Common myeloid progenitor, CD34-positive (primary cell): ENCODE data around the gene MAD2L2.

ENCODE experiments used
- CTCF ChIA-PET: fragments of 350-600 bp; sonication (Branson Sonifier 250); formaldehyde crosslinking; loops from one replicate; lab custom pipeline; 2021; ENCODE audit warnings: antibody characterized with exemption; lab: Charles Lee
- POLR2A ChIA-PET: fragments of 350-600 bp; sonication (Branson Sonifier 250); formaldehyde crosslinking; loops from one replicate; lab custom pipeline; 2021; ENCODE audit warnings: antibody characterized with exemption; lab: Charles Lee
- DNase-seq, 3 donors: peaks; one replicate each; pipeline versions ENCODE4 v3.0.0 to v3.0.0-alpha.2; 2013
- H3K27ac ChIP-seq, 2 experiments: 1 replicate in 1 of 2; 2 replicates in 1 of 2; pipeline ENCODE4 v1.7.0; 2013; ENCODE audit warnings: inconsistent platforms in 2 of 2, low read length in 2 of 2, mild to moderate bottlenecking in 2 of 2, low read depth in 1 of 2, moderate library complexity in 1 of 2; ENCODE audit not compliant: severe bottlenecking in 2 of 2, insufficient read depth in 1 of 2, poor library complexity in 1 of 2
- H3K27me3 ChIP-seq, 5 experiments: replicated peaks in 2 of 5; 1 replicate in 3 of 5; 2 replicates in 2 of 5; pipeline versions ENCODE4 v1.6.1 to v1.7.0; 2013; ENCODE audit warnings: low read length in 4 of 5, mild to moderate bottlenecking in 2 of 5, moderate library complexity in 2 of 5, inconsistent platforms in 1 of 5; ENCODE audit not compliant: insufficient read depth in 5 of 5, control insufficient read depth in 4 of 5
- H3K36me3 ChIP-seq, 4 experiments: 1 replicate in 2 of 4; 2 replicates in 2 of 4; pipeline versions ENCODE4 v1.6.1 to v1.7.0; 2013; ENCODE audit warnings: low read length in 3 of 4, control low read depth in 1 of 4, mild to moderate bottlenecking in 1 of 4; ENCODE audit not compliant: control insufficient read depth in 4 of 4, insufficient read depth in 4 of 4
- H3K4me1 ChIP-seq, 4 experiments: 1 replicate in 3 of 4; 2 replicates in 1 of 4; pipeline versions ENCODE4 v1.6.1 to v1.7.1; 2013; ENCODE audit warnings: low read length in 3 of 4, mild to moderate bottlenecking in 3 of 4, control low read depth in 1 of 4, inconsistent platforms in 1 of 4, moderate library complexity in 1 of 4; ENCODE audit not compliant: control insufficient read depth in 4 of 4, insufficient read depth in 4 of 4; ENCODE audit errors: control extremely low read depth in 1 of 4
- H3K4me3 ChIP-seq, 7 experiments: 1 replicate in 4 of 7; 2 replicates in 3 of 7; pipeline versions ENCODE4 v1.5.1 to v1.7.0; 2013; ENCODE audit warnings: mild to moderate bottlenecking in 7 of 7, low read length in 6 of 7, moderate library complexity in 6 of 7, inconsistent platforms in 2 of 7, low read depth in 2 of 7, control low read depth in 1 of 7; ENCODE audit not compliant: insufficient read depth in 4 of 7, control insufficient read depth in 1 of 7; ENCODE audit errors: extremely low read depth in 1 of 7
- H3K9me3 ChIP-seq, 5 experiments: 1 replicate in 4 of 5; 2 replicates in 1 of 5; pipeline versions ENCODE4 v1.6.1 to v1.7.1; 2013; ENCODE audit warnings: low read length in 4 of 5, mild to moderate bottlenecking in 2 of 5, inconsistent platforms in 1 of 5, low read depth in 1 of 5, moderate library complexity in 1 of 5; ENCODE audit not compliant: control insufficient read depth in 4 of 5, insufficient read depth in 2 of 5; ENCODE audit errors: control extremely low read depth in 1 of 5
- WGBS: methylation state at CpG from one replicate; pipeline ENCODE4 v1.1.5; 2013; ENCODE audit not compliant: insufficient coverage; 5-methylcytosine and 5-hydroxymethylcytosine counted together

MAD2L2 gene

DNA sequence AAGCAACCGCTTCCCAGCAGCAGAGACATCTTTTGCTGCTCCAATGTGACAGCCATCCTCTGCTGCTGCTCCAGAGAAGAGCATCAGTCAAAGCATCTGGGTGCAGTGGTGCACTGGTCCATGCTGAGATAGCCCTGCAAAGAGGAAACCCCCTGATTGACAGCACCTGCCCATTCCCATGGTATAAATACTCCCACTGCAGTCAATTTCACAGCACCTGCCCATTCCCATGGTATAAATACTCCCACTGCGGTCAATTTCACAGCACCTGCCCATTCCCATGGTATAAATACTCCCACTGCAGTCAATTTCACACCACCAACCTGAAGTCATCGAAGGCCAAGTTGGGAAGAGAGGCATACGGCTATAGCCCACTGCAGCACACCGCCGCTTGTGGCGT is 52.2 kb downstream of the MAD2L2 start:
- ChIA-PET CTCF (interaction anchor here (0.6 kb wide), 1 partner anchor 159 kb away, joined by 3 read pairs; no protein-coding TSS in a partner anchor), POLR2A (no interaction called here)
- Histone ChIP-seq H3K4me3 (no peak overlapping the region), H3K36me3 (no peaks in the 10 kb centered on the region), H3K4me1 (no peaks in the 10 kb centered on the region), H3K27ac (no peak overlapping the region), H3K9me3 (no peaks in the 10 kb centered on the region), H3K27me3 (peaks cover 0 to 35% (median 5%) of the 10 kb centered on the region in 5 experiments)
- DNase-seq: no peak
- 97% methylated on average over 6 of the region's 7 CpGs for WGBS

DNA sequence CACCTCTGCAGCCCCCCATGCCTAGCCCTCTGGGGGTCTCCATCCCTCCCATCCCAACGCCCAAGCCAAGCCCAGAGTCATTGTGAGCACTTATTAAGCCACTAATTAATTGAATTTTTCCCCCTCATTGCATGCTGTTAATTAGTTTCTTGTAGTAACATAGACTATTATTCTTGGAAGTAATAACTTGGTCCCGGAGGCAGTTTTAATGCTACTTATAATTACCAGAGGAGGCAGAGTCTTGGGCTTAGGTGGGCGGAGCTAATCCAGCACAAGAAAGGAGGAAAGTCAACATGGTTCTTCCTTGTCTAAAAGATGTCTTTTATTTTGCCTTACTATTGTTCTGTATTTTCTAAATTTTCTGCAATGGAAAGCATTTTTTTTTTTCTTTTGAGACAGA is 54.4 kb downstream of the MAD2L2 start:
- CTCF ChIA-PET: no interaction called here

More for the DNA sequence above, 54.4 kb downstream of the MAD2L2 start:
- peaks cover 0 to 38% (median 5%) of the 10 kb centered on the region in 5 experiments for H3K27me3 ChIP-seq
- WGBS: 100% methylated on average over 2 of the region's 3 CpGs
- H3K4me1 ChIP-seq: no peaks in the 10 kb centered on the region
- POLR2A ChIA-PET: interaction anchor here (0.6 to 0.7 kb wide), 2 partner anchors 97 to 146 kb away, joined by 3 to 4 read pairs; no protein-coding TSS in a partner anchor
- no peak overlapping the region for H3K4me3 ChIP-seq
- no peaks in the 10 kb centered on the region for H3K36me3 ChIP-seq
- no peak for DNase-seq
- H3K9me3 ChIP-seq: no peaks in the 10 kb centered on the region
- H3K27ac ChIP-seq: no peak overlapping the region
